ENCODE measurements around the gene NDUFS8.

- TF ChIP-seq, protein P1, sequence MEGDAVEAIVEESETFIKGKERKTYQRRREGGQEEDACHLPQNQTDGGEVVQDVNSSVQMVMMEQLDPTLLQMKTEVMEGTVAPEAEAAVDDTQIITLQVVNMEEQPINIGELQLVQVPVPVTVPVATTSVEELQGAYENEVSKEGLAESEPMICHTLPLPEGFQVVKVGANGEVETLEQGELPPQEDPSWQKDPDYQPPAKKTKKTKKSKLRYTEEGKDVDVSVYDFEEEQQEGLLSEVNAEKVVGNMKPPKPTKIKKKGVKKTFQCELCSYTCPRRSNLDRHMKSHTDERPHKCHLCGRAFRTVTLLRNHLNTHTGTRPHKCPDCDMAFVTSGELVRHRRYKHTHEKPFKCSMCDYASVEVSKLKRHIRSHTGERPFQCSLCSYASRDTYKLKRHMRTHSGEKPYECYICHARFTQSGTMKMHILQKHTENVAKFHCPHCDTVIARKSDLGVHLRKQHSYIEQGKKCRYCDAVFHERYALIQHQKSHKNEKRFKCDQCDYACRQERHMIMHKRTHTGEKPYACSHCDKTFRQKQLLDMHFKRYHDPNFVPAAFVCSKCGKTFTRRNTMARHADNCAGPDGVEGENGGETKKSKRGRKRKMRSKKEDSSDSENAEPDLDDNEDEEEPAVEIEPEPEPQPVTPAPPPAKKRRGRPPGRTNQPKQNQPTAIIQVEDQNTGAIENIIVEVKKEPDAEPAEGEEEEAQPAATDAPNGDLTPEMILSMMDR (conservative IDR thresholded peaks at IDR 0.05 in 1 of 2, IDR thresholded peaks at IDR 0.05 in 1 of 2; ENCODE audit: extremely low read depth in 1 of 2, insufficient read depth in 1 of 2, low read depth in 1 of 2, low read length in 2 of 2): no peak
- no peak for TF ChIP-seq EZH2 (IDR thresholded peaks at IDR 0.05; ENCODE audit: borderline replicate concordance, low read length)
Measured at GRCh38 chr11:68077617-68078582, 47.4 kb downstream of the NDUFS8 start.
